Right lobe of liver (tissue), 6 donors: ENCODE measurements around the gene FABP3. TPM values are rescaled to one million over a fixed set of nuclear protein-coding genes. Genes with fewer than 3 reads are reported as not detected.

Experiments
- ATAC-seq, 4 donors: fragments of 200-7000 bp; cut with Tn5 transposase; one replicate each; pipeline ENCODE4 v1.9.1; 2020; ENCODE audit warnings: mild to moderate bottlenecking in 4 of 4, moderate library complexity in 4 of 4
- DNase-seq, 3 donors: peaks; one replicate each; pipeline ENCODE4 v3.0.0-alpha.2; 2020
- H3K27ac ChIP-seq, 3 donors: fragments of 200-600 bp; one replicate each; pipeline ENCODE4 v1.8.0; 2022
- H3K27me3 ChIP-seq, 2 donors: fragments of 200-600 bp; one replicate each; pipeline ENCODE4 v1.8.0; 2022
- H3K36me3 ChIP-seq, 4 donors: fragments of 200-600 bp; sonication (generic) in 1 of 4; one replicate each; pipeline versions ENCODE4 v1.5.1 to v1.8.0; 2017 to 2022; ENCODE audit warnings: control low read depth in 1 of 4
- H3K4me1 ChIP-seq, 4 donors: fragments of 200-600 bp; sonication (generic) in 1 of 4; one replicate each; pipeline versions ENCODE4 v1.5.1 to v1.8.0; 2017 to 2022; ENCODE audit warnings: control low read depth in 1 of 4
- H3K4me3 ChIP-seq, 3 donors: fragments of 200-600 bp; one replicate each; pipeline ENCODE4 v1.8.0; 2022
- H3K9me3 ChIP-seq, 4 donors: fragments of 200-600 bp; sonication (generic) in 1 of 4; one replicate each; pipeline versions ENCODE4 v1.5.1 to v1.8.0; 2017 to 2022; ENCODE audit warnings: control low read depth in 1 of 4
- CTCF ChIP-seq, 4 donors: fragments of 200-600 bp in 3 of 4; fragments of 450-650 bp in 1 of 4; IDR thresholded peaks; one replicate each; pipeline versions ENCODE4 v1.5.1 to v1.8.0; 2016 to 2022; ENCODE audit warnings: antibody characterized with exemption in 4 of 4, mild to moderate bottlenecking in 2 of 4
- POLR2A ChIP-seq: fragments of 450-650 bp; IDR thresholded peaks from one replicate; pipeline ENCODE4 v1.6.1; 2017; ENCODE audit warnings: antibody characterized with exemption, mild to moderate bottlenecking
- WGBS: methylation state at CpG from one replicate; pipeline ENCODE4 v1.1.6; 2018; ENCODE audit warnings: low coverage, low lambda C conversion rate; ENCODE audit not compliant: insufficient coverage; ENCODE audit errors: missing lambda C conversion rate; 5-methylcytosine and 5-hydroxymethylcytosine counted together
- intact Hi-C, 2 donors: fragments of 100-400 bp; cut with DNase I; formaldehyde crosslinking; loops; one replicate each; pipeline versions ENCODE4 v1.11.2 to v1.14.1; 2022
- total RNA-seq, 6 experiments: library from RNA; depleted of rRNA in 2 of 6; stranded (reverse); fragments of >200 nt in 2 of 6; fragmentation: NEBNext Ultra II Directional in 3 of 6; extraction: Animal tissue kit (Norgen Biotek cat#: 25700) in 3 of 6; gene quantifications; one replicate each; pipeline versions ENCODE4 v1.1.0 to v1.2.4, GENCODE V29; 2016 to 2023
- donor health status: DM: no; HTN: yes; CAD: no.
- donor health status: DM: no; HTN: no; CAD: no.
- donor health status: DM: no; HTN: no; CAD: no.
- donor health status: DM: no; HTN: yes; CAD: no.
- donor health status: DM: no; HTN: yes; CAD: no.

FABP3 gene
- total RNA-seq, 6 experiments from 2014 or later, result 1.3 to 8.3 (median 4.6) TPM

GRCh38 chr1:31346785-31347184 lies 26.1 kb downstream of the FABP3 start:
- Histone ChIP-seq H3K27ac (no peak overlapping the region), H3K4me3 (no peak overlapping the region), H3K36me3 (peaks cover 0 to 16% (median 0%) of the 10 kb centered on the region in 4 donors), H3K9me3 (no peaks in the 10 kb centered on the region), H3K4me1 (no peaks in the 10 kb centered on the region), H3K27me3 (no peaks in the 10 kb centered on the region)
- DNase-seq (no peak), ATAC-seq (no peak)
- TF ChIP-seq POLR2A, result no peak
- TF ChIP-seq CTCF (IDR thresholded peaks at IDR 0.05), result no peak
- intact Hi-C loops, result no loop called here

GRCh38 chr1:31345635-31346034 lies 27.2 kb downstream of the FABP3 start:
- WGBS, result 81% methylated on average over 2 of the region's 2 CpGs
- Histone ChIP-seq H3K27me3 (no peaks in the 10 kb centered on the region), H3K4me3 (no peak overlapping the region), H3K36me3 (peaks cover 0 to 16% (median 0%) of the 10 kb centered on the region in 4 donors), H3K9me3 (no peaks in the 10 kb centered on the region), H3K27ac (no peak overlapping the region), H3K4me1 (no peaks in the 10 kb centered on the region)
- DNase-seq, result no peak
- intact Hi-C loops, result no loop called here
- no peak for ATAC-seq
- no peak for TF ChIP-seq CTCF (IDR thresholded peaks at IDR 0.05)

GRCh38 chr1:31344503-31344902 lies 28.4 kb downstream of the FABP3 start:
- WGBS, result 83% methylated on average over 1 of the region's 1 CpG
- intact Hi-C loops, result no loop called here
- no peaks in the 10 kb centered on the region for H3K27me3 ChIP-seq
- DNase-seq (no peak), ATAC-seq (no peak)
- H3K9me3 ChIP-seq, result no peaks in the 10 kb centered on the region
- no peaks in the 10 kb centered on the region for H3K4me1 ChIP-seq
- H3K36me3 ChIP-seq, result peaks cover 0 to 11% (median 0%) of the 10 kb centered on the region in 4 donors
- no peak for TF ChIP-seq POLR2A
- TF ChIP-seq CTCF (IDR thresholded peaks at IDR 0.05), result no peak
- H3K27ac ChIP-seq, result no peak overlapping the region
- H3K4me3 ChIP-seq, result no peak overlapping the region

- Histone ChIP-seq H3K36me3 (no peaks in the 10 kb centered on the region), H3K27me3 (no peaks in the 10 kb centered on the region), H3K4me3 (no peak overlapping the region), H3K27ac (no peak overlapping the region), H3K9me3 (no peaks in the 10 kb centered on the region), H3K4me1 (no peaks in the 10 kb centered on the region)
- intact Hi-C loops, result loop anchor here (10.0 kb wide), 1 partner anchor 152 kb away; no protein-coding TSS in a partner anchor
- TF ChIP-seq POLR2A (no peak), CTCF (IDR thresholded peaks at IDR 0.05) (no peak)
- ATAC-seq, result peak; percentile 40 to 61 (median 44)
- peak; percentile 30 to 79 (median 56) for DNase-seq
- 80% methylated on average over 10 of the region's 10 CpGs for WGBS
Measured at GRCh38 chr1:31336687-31337467, 36.0 kb downstream of the FABP3 start.
